Thyroid gland (tissue), 4 donors: ENCODE data around the gene TTC12. TPM values are rescaled to one million over a fixed set of nuclear protein-coding genes. Genes with fewer than 3 reads are reported as not detected.

Experiments
- DNase-seq, 2 donors: peaks; one replicate each; pipeline ENCODE4 v3.0.0-alpha.2; 2019
- H3K27ac ChIP-seq, 3 donors: fragments of 200-600 bp; sonication (generic); 1 replicate in 2 of 3; 2 replicates in 1 of 3; pipeline ENCODE4 v1.5.1; 2016 to 2019; ENCODE audit warnings: mild to moderate bottlenecking in 1 of 3, moderate library complexity in 1 of 3
- H3K27me3 ChIP-seq: fragments of 200-600 bp; sonication (generic); one replicate; pipeline ENCODE4 v1.5.1; 2019
- H3K36me3 ChIP-seq, 2 donors: fragments of 200-600 bp; sonication (generic); one replicate each; pipeline ENCODE4 v1.5.1; 2016 to 2019
- H3K4me1 ChIP-seq, 2 donors: fragments of 200-600 bp; sonication (generic); one replicate each; pipeline ENCODE4 v1.5.1; 2017 to 2019
- H3K4me3 ChIP-seq, 3 donors: fragments of 200-600 bp; sonication (generic); replicated peaks in 1 of 3; 1 replicate in 2 of 3; 2 replicates in 1 of 3; pipeline ENCODE4 v1.5.1; 2016; ENCODE audit warnings: mild to moderate bottlenecking in 1 of 3
- H3K9me3 ChIP-seq: fragments of 200-600 bp; sonication (generic); one replicate; pipeline ENCODE4 v1.5.1; 2017
- CTCF ChIP-seq, 6 experiments: fragments of 200-600 bp in 3 of 6; fragments of 450-650 bp in 3 of 6; sonication (generic) in 3 of 6; IDR thresholded peaks; one replicate each; pipeline ENCODE4 v1.5.1; 2016 to 2019; ENCODE audit warnings: antibody characterized with exemption in 6 of 6, mild to moderate bottlenecking in 2 of 6, inconsistent platforms in 1 of 6, moderate library complexity in 1 of 6
- POLR2A ChIP-seq, 2 donors: fragments of 450-650 bp; IDR thresholded peaks; one replicate each; pipeline ENCODE4 v1.6.1; 2017; ENCODE audit warnings: antibody characterized with exemption in 2 of 2, mild to moderate bottlenecking in 2 of 2, moderate library complexity in 1 of 2
- WGBS, 2 donors: methylation state at CpG; one replicate each; pipeline ENCODE4 v1.1.5; 2017; 5-methylcytosine and 5-hydroxymethylcytosine counted together
- intact Hi-C: fragments of 100-400 bp; cut with DNase I; formaldehyde crosslinking; loops from one replicate; pipeline ENCODE4 v1.15.1; 2023
- total RNA-seq, 4 donors: library from RNA; depleted of rRNA; stranded (reverse); fragments of >200 nt; gene quantifications; one replicate each; pipeline ENCODE4 v1.2.3, GENCODE V29; 2016

The TTC12 gene
- total RNA-seq, 4 donors from 2014 or later = 30.8 to 45.6 (median 36.8) TPM

- H3K27me3 ChIP-seq = no peaks in the 10 kb centered on the region
- H3K4me3 ChIP-seq = no peak overlapping the region
- H3K27ac ChIP-seq = no peak overlapping the region
- 83 to 94% methylated on average over 9 of the region's 9 CpGs for WGBS, 2 donors
- DNase-seq = no peak
- H3K36me3 ChIP-seq = no peaks in the 10 kb centered on the region
- H3K4me1 ChIP-seq = no peaks in the 10 kb centered on the region
- TF ChIP-seq CTCF (IDR thresholded peaks at IDR 0.05) (no peak), POLR2A (IDR thresholded peaks at IDR 0.05) (no peak)
- intact Hi-C loops = no loop called here
- H3K9me3 ChIP-seq = no peaks in the 10 kb centered on the region
Observed at GRCh38 chr11:113412675-113413074, 98.3 kb downstream of the TTC12 start.

- Histone ChIP-seq H3K27me3 (no peaks in the 10 kb centered on the region), H3K4me3 (no peak overlapping the region), H3K4me1 (no peaks in the 10 kb centered on the region), H3K9me3 (no peaks in the 10 kb centered on the region), H3K27ac (no peak overlapping the region), H3K36me3 (no peaks in the 10 kb centered on the region)
- DNase-seq = no peak
- WGBS, 2 donors = 94 to 95% methylated on average over 16 of the region's 16 CpGs
- no peak for TF ChIP-seq CTCF (IDR thresholded peaks at IDR 0.05)
- no peak for TF ChIP-seq POLR2A (IDR thresholded peaks at IDR 0.05)
- intact Hi-C loops = no loop called here
Observed at GRCh38 chr11:113415343-113415742, 101.0 kb downstream of the TTC12 start.

Other genes with a start within 250 kb of the TTC12 start
- gene ANKK1, start 73.2 kb downstream of the TTC12 start, total RNA-seq = 1 to 10 TPM in 1 of 4 donors, under 1 TPM in 2, not detected in 1; 0.27 to 1.1 (median 0.88) TPM
- under 1 TPM in 1 of 4 donors, not detected in 3; 0.20 TPM for gene DRD2, start 160.8 kb downstream of the TTC12 start, total RNA-seq